ENCODE results near the gene RNPEPL1.

The RNPEPL1 gene

DNA sequence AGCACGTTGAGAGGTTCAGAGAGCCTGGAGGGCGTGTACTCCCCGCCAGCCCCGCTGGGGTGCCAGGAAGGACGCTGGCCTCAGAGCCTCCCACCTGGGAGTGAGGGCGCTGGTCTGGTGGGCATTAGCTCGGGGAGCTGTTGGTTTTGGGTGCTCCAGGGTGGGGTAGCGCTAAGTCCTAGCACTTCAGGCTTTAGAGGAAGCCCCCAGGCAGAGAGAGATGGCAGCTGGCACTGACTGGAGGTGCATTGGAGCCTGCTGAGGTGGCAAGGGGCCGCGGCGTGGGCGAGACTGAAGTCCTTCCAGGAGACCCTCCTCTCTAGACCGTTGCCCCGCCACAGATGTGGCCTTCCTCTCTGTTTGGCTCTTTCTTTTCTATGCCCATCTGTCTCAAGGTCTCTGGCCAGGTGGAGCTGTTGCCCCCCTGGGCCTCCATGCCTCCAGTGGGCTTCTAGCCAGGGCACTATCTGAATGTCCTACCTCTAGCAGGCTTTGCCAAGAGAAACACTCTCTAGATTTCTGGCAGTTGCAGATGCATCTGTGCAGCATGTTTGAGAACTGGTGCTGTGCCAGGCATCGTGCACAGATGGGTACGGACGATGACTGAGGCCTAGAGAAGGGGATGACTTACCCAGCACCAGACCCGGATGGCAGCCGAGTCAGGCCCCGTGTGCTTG lies 24.9 kb downstream of the RNPEPL1 start:
- H3K4me3 ChIP-seq (replicated peaks; ENCODE audit: insufficient read depth, low read length) = no peak overlapping the region
- DNase-seq (ENCODE audit: low read depth in 1 of 2, low spot score in 1 of 2) = no peak
- TF ChIP-seq, protein P1, sequence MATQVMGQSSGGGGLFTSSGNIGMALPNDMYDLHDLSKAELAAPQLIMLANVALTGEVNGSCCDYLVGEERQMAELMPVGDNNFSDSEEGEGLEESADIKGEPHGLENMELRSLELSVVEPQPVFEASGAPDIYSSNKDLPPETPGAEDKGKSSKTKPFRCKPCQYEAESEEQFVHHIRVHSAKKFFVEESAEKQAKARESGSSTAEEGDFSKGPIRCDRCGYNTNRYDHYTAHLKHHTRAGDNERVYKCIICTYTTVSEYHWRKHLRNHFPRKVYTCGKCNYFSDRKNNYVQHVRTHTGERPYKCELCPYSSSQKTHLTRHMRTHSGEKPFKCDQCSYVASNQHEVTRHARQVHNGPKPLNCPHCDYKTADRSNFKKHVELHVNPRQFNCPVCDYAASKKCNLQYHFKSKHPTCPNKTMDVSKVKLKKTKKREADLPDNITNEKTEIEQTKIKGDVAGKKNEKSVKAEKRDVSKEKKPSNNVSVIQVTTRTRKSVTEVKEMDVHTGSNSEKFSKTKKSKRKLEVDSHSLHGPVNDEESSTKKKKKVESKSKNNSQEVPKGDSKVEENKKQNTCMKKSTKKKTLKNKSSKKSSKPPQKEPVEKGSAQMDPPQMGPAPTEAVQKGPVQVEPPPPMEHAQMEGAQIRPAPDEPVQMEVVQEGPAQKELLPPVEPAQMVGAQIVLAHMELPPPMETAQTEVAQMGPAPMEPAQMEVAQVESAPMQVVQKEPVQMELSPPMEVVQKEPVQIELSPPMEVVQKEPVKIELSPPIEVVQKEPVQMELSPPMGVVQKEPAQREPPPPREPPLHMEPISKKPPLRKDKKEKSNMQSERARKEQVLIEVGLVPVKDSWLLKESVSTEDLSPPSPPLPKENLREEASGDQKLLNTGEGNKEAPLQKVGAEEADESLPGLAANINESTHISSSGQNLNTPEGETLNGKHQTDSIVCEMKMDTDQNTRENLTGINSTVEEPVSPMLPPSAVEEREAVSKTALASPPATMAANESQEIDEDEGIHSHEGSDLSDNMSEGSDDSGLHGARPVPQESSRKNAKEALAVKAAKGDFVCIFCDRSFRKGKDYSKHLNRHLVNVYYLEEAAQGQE (IDR thresholded peaks at IDR 0.05; ENCODE audit: insufficient replicate concordance, low read depth) = no peak
- TF ChIP-seq SPI1 (IDR thresholded peaks at IDR 0.05; ENCODE audit: borderline replicate concordance, low read depth) = no peak
- TF ChIP-seq POLR2AphosphoS5 (IDR thresholded peaks at IDR 0.05; ENCODE audit: low read depth) = no peak
- no peak for TF ChIP-seq GABPA (IDR thresholded peaks at IDR 0.05; ENCODE audit: low read depth)
- TF ChIP-seq, protein P2, sequence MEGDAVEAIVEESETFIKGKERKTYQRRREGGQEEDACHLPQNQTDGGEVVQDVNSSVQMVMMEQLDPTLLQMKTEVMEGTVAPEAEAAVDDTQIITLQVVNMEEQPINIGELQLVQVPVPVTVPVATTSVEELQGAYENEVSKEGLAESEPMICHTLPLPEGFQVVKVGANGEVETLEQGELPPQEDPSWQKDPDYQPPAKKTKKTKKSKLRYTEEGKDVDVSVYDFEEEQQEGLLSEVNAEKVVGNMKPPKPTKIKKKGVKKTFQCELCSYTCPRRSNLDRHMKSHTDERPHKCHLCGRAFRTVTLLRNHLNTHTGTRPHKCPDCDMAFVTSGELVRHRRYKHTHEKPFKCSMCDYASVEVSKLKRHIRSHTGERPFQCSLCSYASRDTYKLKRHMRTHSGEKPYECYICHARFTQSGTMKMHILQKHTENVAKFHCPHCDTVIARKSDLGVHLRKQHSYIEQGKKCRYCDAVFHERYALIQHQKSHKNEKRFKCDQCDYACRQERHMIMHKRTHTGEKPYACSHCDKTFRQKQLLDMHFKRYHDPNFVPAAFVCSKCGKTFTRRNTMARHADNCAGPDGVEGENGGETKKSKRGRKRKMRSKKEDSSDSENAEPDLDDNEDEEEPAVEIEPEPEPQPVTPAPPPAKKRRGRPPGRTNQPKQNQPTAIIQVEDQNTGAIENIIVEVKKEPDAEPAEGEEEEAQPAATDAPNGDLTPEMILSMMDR (IDR thresholded peaks at IDR 0.05; ENCODE audit: insufficient read depth, low read length) = no peak
- H3K27ac ChIP-seq (replicated peaks) = no peak overlapping the region
- no peaks in the 10 kb centered on the region for H3K27me3 ChIP-seq (ENCODE audit: insufficient read depth, poor library complexity, severe bottlenecking)

DNA sequence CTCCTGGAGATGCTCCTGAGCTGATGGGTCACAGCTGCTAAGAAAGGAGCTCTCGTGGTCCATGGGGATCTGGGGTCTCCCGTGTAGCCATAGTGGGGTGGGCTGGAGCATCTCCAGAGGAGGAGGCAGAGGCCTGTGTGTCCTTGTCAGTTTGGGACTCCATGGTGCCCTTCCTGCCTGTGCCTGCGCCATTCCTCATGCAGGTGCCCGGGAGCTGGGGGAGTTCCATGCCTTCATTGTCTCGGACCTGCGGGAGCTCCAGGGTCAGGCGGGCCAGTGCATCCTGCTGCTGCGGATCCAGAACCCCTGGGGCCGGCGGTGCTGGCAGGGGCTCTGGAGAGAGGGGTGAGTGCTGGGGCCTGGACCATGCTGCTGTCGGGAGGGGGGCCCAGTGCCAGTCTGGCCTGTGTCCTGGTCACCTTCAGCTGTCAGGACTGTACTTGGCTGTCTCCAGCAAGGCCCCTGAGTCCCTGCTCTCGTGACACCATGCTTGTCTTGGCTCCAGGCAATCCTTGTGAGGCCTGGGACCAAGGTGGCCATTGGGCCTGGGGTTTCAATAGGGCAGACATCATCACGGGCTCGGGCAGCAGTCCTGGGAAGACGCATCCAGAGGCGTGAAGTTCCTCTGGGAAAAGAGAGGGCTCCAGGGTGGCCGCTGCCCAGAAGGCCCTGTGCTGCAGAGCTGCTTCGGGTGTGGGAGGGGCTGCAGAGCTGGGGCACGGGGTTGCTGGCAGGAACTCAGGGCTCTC lies 25.6 kb downstream of the RNPEPL1 start:
- no peak overlapping the region for H3K27ac ChIP-seq (replicated peaks)
- DNase-seq (ENCODE audit: low read depth in 1 of 2, low spot score in 1 of 2) = no peak
- TF ChIP-seq, protein P2 (IDR thresholded peaks at IDR 0.05; ENCODE audit: insufficient read depth, low read length) = no peak
- TF ChIP-seq SPI1 (IDR thresholded peaks at IDR 0.05; ENCODE audit: borderline replicate concordance, low read depth) (no peak), POLR2AphosphoS5 (IDR thresholded peaks at IDR 0.05; ENCODE audit: low read depth) (no peak), GABPA (IDR thresholded peaks at IDR 0.05; ENCODE audit: low read depth) (no peak)
- TF ChIP-seq, protein P1 (IDR thresholded peaks at IDR 0.05; ENCODE audit: insufficient replicate concordance, low read depth) = no peak
- no peak overlapping the region for H3K4me3 ChIP-seq (replicated peaks; ENCODE audit: insufficient read depth, low read length)
- H3K27me3 ChIP-seq (ENCODE audit: insufficient read depth, poor library complexity, severe bottlenecking) = no peaks in the 10 kb centered on the region

DNA sequence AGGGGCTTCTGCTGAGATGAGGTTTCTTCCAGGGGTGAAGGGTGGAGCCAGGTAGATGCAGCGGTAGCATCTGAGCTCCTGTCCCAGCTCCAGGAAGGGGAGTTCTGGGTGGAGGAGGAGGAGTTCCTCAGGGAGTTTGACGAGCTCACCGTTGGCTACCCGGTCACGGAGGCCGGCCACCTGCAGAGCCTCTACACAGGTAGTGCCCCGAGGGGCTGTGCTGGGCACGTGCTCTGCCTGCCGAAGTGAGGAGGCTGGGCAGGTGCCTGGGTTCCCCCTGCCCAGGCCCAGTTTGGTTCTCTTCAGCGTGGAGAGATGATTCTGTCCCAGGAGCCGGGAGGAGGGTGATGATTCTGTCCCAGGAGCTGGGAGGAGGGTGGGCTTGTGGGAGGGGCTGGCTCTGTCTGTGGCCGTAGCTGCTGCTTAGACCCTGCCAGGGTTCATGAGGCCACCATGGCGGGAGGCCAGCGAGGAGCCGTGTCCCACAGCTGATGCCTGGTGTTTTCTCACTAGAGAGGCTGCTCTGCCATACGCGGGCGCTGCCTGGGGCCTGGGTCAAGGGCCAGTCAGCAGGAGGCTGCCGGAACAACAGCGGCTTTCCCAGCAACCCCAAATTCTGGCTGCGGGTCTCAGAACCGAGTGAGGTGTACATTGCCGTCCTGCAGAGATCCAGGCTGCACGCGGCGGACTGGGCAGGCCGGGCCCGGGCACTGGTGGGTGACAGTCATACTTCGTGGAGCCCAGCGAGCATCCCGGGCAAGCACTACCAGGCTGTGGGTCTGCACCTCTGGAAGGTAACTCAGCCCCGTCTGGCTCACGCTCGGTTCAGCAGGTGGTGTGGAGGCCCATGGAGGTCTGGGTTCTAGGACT lies 26.5 kb downstream of the RNPEPL1 start:
- no peak overlapping the region for H3K27ac ChIP-seq (replicated peaks)
- no peaks in the 10 kb centered on the region for H3K27me3 ChIP-seq (ENCODE audit: insufficient read depth, poor library complexity, severe bottlenecking)
- TF ChIP-seq, protein P2 (IDR thresholded peaks at IDR 0.05; ENCODE audit: insufficient read depth, low read length) = no peak
- TF ChIP-seq SPI1 (IDR thresholded peaks at IDR 0.05; ENCODE audit: borderline replicate concordance, low read depth) (no peak), POLR2AphosphoS5 (IDR thresholded peaks at IDR 0.05; ENCODE audit: low read depth) (no peak), GABPA (IDR thresholded peaks at IDR 0.05; ENCODE audit: low read depth) (no peak)
- TF ChIP-seq, protein P1 (IDR thresholded peaks at IDR 0.05; ENCODE audit: insufficient replicate concordance, low read depth) = no peak
- no peak overlapping the region for H3K4me3 ChIP-seq (replicated peaks; ENCODE audit: insufficient read depth, low read length)
- no peak for DNase-seq (ENCODE audit: low read depth in 1 of 2, low spot score in 1 of 2)

Data from HL-60 (cell line).